K562 (cell line): ENCODE measurements around the gene ZNF107. TPM values are rescaled to one million over a fixed set of nuclear protein-coding genes. Genes with fewer than 3 reads are reported as not detected.
A peak's percentile ranks its signal among the peaks of the same experiment; 100 is the strongest.

Source experiments
- ATAC-seq: fragments of 200-7000 bp; cut with Tn5 transposase; 3 replicates; pipeline ENCODE4 v1.9.1; 2020; ENCODE audit warnings: moderate library complexity
- BruUV-seq: library from RNA; stranded (reverse); fragments of 400-500 nt; replicated peaks from 2 replicates; lab custom pipeline; 2021; lab: Mats Ljungman, UMichigan
- CTCF ChIA-PET: fragments of 300-600 bp; formaldehyde crosslinking; extraction: SDS; loops from one replicate; lab custom pipeline; 2021; ENCODE audit warnings: low intra/inter-chr PET ratio; lab: Yijun Ruan, JAX
- POLR2A ChIA-PET: fragments of 300-600, 350-650 bp; sonication (Branson Sonifier 250); formaldehyde crosslinking; extraction: SDS; loops from one replicate; lab custom pipeline; 2021; ENCODE audit warnings: antibody characterized with exemption, inconsistent platforms; lab: Yijun Ruan, JAX
- DNase-seq, 4 experiments: peaks; one replicate each; pipeline versions ENCODE4 v3.0.0 to v3.0.0-alpha.2; 2011 to 2018; ENCODE audit warnings: low spot score in 3 of 4, mixed read lengths in 3 of 4; ENCODE audit errors: extremely low read depth in 1 of 4
- FAIRE-seq: peaks from 2 replicates; lab custom pipeline; 2011; peaks lifted over from hg19 to GRCh38; lab: Jason Lieb, UNC
- H2AFZ ChIP-seq: 2 replicates; pipeline ENCODE4 v1.6.0; 2011; ENCODE audit warnings: low read depth, low read length, control low read depth, inconsistent platforms
- H3K27ac ChIP-seq: fragments of 200-600 bp; 3 replicates; pipeline ENCODE4 v1.8.0; 2011; ENCODE audit warnings: low read depth, mild to moderate bottlenecking, control low read depth, inconsistent platforms, low read length, moderate library complexity, mixed read lengths; ENCODE audit errors: extremely low read depth
- H3K27me3 ChIP-seq, 2 experiments: fragments of 300-600 bp in 1 of 2; 2 replicates in 1 of 2; 3 replicates in 1 of 2; pipeline versions ENCODE4 v1.6.0 to v1.8.0; 2011; ENCODE audit warnings: inconsistent platforms in 2 of 2, low read length in 2 of 2, mild to moderate bottlenecking in 1 of 2, mixed read lengths in 1 of 2, moderate library complexity in 1 of 2; ENCODE audit not compliant: control insufficient read depth in 2 of 2, insufficient read depth in 2 of 2
- H3K36me3 ChIP-seq: fragments of 300-600 bp; 3 replicates; pipeline ENCODE4 v1.8.0; 2011; ENCODE audit warnings: mild to moderate bottlenecking, low read length, inconsistent platforms; ENCODE audit not compliant: control insufficient read depth, insufficient read depth
- H3K4me1 ChIP-seq, 2 experiments: fragments of 200-600 bp in 1 of 2; replicated peaks in 1 of 2; 2 replicates in 1 of 2; 3 replicates in 1 of 2; pipeline versions ENCODE4 v1.5.1 to v1.8.0; 2011; ENCODE audit warnings: inconsistent platforms in 2 of 2, low read length in 2 of 2, mild to moderate bottlenecking in 1 of 2, mixed read lengths in 1 of 2, moderate library complexity in 1 of 2; ENCODE audit not compliant: control insufficient read depth in 2 of 2, insufficient read depth in 2 of 2
- H3K4me2 ChIP-seq: 2 replicates; pipeline ENCODE4 v1.6.1; 2011; ENCODE audit warnings: low read length, control low read depth, inconsistent platforms, mixed read lengths; ENCODE audit not compliant: insufficient read depth
- H3K4me3 ChIP-seq: fragments of 200-600 bp; sonication (generic), shearing (Covaris generic); 2 replicates; pipeline ENCODE4 v1.5.1; 2016; ENCODE audit warnings: control low read depth, inconsistent platforms
- H3K79me2 ChIP-seq: fragments of 200-600 bp; 3 replicates; pipeline ENCODE4 v1.8.0; 2011; ENCODE audit warnings: low read length, inconsistent platforms; ENCODE audit not compliant: control insufficient read depth, insufficient read depth
- H3K9ac ChIP-seq, 2 experiments: 2 replicates each; pipeline versions ENCODE4 v1.6.0 to v1.6.1; 2011; ENCODE audit warnings: low read depth in 2 of 2, low read length in 2 of 2, control low read depth in 1 of 2, inconsistent platforms in 1 of 2, mild to moderate bottlenecking in 1 of 2, mixed read lengths in 1 of 2; ENCODE audit not compliant: insufficient read depth in 1 of 2
- H3K9me1 ChIP-seq: one replicate; pipeline ENCODE4 v1.6.0; 2011; ENCODE audit warnings: inconsistent platforms, mild to moderate bottlenecking, low read length, moderate library complexity; ENCODE audit not compliant: control insufficient read depth, insufficient read depth
- H3K9me3 ChIP-seq: replicated peaks from 2 replicates; pipeline ENCODE4 v1.5.1; 2011; ENCODE audit warnings: low read depth, low read length, inconsistent platforms; ENCODE audit not compliant: control insufficient read depth, insufficient read depth
- H4K20me1 ChIP-seq: replicated peaks from 2 replicates; pipeline ENCODE4 v1.6.1; 2011; ENCODE audit warnings: low read length, inconsistent platforms, mixed read lengths; ENCODE audit not compliant: control insufficient read depth, insufficient read depth
- ARHGAP35 ChIP-seq: fragments of 450-650 bp; IDR thresholded peaks from 2 replicates; pipeline ENCODE4 v1.6.1; 2018; ENCODE audit not compliant: partially characterized antibody
- ARID1B ChIP-seq: fragments of 450-650 bp; IDR thresholded peaks from 2 replicates; pipeline ENCODE4 v1.6.1; 2016; ENCODE audit warnings: antibody characterized with exemption, mild to moderate bottlenecking, inconsistent platforms
- ATF2 ChIP-seq: sonication (generic); formaldehyde crosslinking; IDR thresholded peaks from 2 replicates; pipeline ENCODE4 v1.8.1; 2022; ENCODE audit warnings: missing genetic modification reagents
- C11orf30 ChIP-seq: fragments of 450-650 bp; IDR thresholded peaks from 2 replicates; pipeline ENCODE4 v1.6.1; 2016; ENCODE audit warnings: low read depth, mild to moderate bottlenecking
- CBFA2T3 ChIP-seq: fragments of 450-650 bp; IDR thresholded peaks from 2 replicates; pipeline ENCODE4 v1.6.1; 2017
- CEBPB ChIP-seq: fragments of 450-650 bp; IDR thresholded peaks from 2 replicates; pipeline ENCODE4 v1.6.1; 2016; ENCODE audit warnings: missing genetic modification characterization, missing compliant biosample characterization
- E2F3 ChIP-seq: fragments of 250-450 bp; sonication (Bioruptor Pico); IDR thresholded peaks from 2 replicates; pipeline ENCODE4 v1.4.0; 2020; ENCODE audit warnings: mild to moderate bottlenecking
- ERF ChIP-seq: fragments of 450-650 bp; formaldehyde crosslinking; IDR thresholded peaks from 2 replicates; pipeline ENCODE4 v1.4.0; 2020; ENCODE audit warnings: mild to moderate bottlenecking, mixed read lengths
- EZH2 ChIP-seq: IDR thresholded peaks from 2 replicates; pipeline ENCODE4 v1.6.1; 2012; ENCODE audit warnings: low read depth, mild to moderate bottlenecking, inconsistent platforms, low read length, borderline replicate concordance
- HIVEP1 ChIP-seq: fragments of 250-450 bp; sonication (Bioruptor Pico); IDR thresholded peaks from 2 replicates; pipeline ENCODE4 v1.4.0; 2020; ENCODE audit warnings: mild to moderate bottlenecking
- HNRNPLL ChIP-seq: fragments of 200-400 bp; formaldehyde crosslinking; IDR thresholded peaks from 2 replicates; pipeline ENCODE4 v1.6.1; 2017; ENCODE audit warnings: low read length, low read depth, mild to moderate bottlenecking; ENCODE audit not compliant: poor library complexity, severe bottlenecking
- L3MBTL2 ChIP-seq: fragments of 450-650 bp; IDR thresholded peaks from 2 replicates; pipeline ENCODE4 v1.6.1; 2016; ENCODE audit warnings: mild to moderate bottlenecking, moderate library complexity
- MEIS2 ChIP-seq: fragments of 450-650 bp; IDR thresholded peaks from 2 replicates; pipeline ENCODE4 v1.6.1; 2014; ENCODE audit warnings: mild to moderate bottlenecking; ENCODE audit not compliant: partially characterized antibody
- MTA1 ChIP-seq: fragments of 450-650 bp; IDR thresholded peaks from 2 replicates; pipeline ENCODE4 v1.6.1; 2017; ENCODE audit warnings: borderline replicate concordance
- POLR2AphosphoS5 ChIP-seq: IDR thresholded peaks from 2 replicates; pipeline ENCODE4 v1.6.1; 2011; ENCODE audit warnings: mild to moderate bottlenecking, low read depth, low read length, moderate library complexity; ENCODE audit not compliant: control insufficient read depth, insufficient read depth
- POLR2G ChIP-seq: fragments of 200-400 bp; formaldehyde crosslinking; IDR thresholded peaks from 2 replicates; pipeline ENCODE4 v1.6.1; 2017; ENCODE audit warnings: low read depth, mild to moderate bottlenecking, antibody characterized with exemption, low read length, moderate library complexity
- PRDM10 ChIP-seq: fragments of 450-650 bp; IDR thresholded peaks from 2 replicates; pipeline ENCODE4 v1.6.1; 2018; ENCODE audit not compliant: partially characterized antibody
- SAP30 ChIP-seq: fragments of 200-600 bp; sonication (generic); IDR thresholded peaks from 2 replicates; pipeline ENCODE4 v1.6.1; 2012; ENCODE audit warnings: borderline replicate concordance, low read depth, mild to moderate bottlenecking, moderate library complexity, low read length, control low read depth, inconsistent platforms; ENCODE audit not compliant: insufficient read depth, poor library complexity, severe bottlenecking
- SIX5 ChIP-seq, 2 experiments: IDR thresholded peaks; 2 replicates each; pipeline ENCODE4 v1.6.1; 2011; ENCODE audit warnings: low read length in 2 of 2, borderline replicate concordance in 1 of 2, low read depth in 1 of 2, mild to moderate bottlenecking in 1 of 2, moderate library complexity in 1 of 2; ENCODE audit not compliant: insufficient read depth in 1 of 2
- ZC3H8 ChIP-seq: fragments of 450-650 bp; IDR thresholded peaks from 2 replicates; pipeline ENCODE4 v1.6.1; 2017
- ZNF347 ChIP-seq: fragments of 450-650 bp; formaldehyde crosslinking; IDR thresholded peaks from 2 replicates; pipeline ENCODE4 v1.4.0; 2020; ENCODE audit warnings: low read depth, mild to moderate bottlenecking, moderate library complexity
- WGBS: fragments of 100-300 bp; shearing (Covaris generic); methylation state at CpG from one replicate; pipeline ENCODE4 v1.1.6; 2016; ENCODE audit warnings: low coverage, mixed read lengths; ENCODE audit not compliant: insufficient coverage; ENCODE audit errors: missing lambda C conversion rate; 5-methylcytosine and 5-hydroxymethylcytosine counted together
- in situ Hi-C: fragments of 300-500 bp; cut with MboI; formaldehyde crosslinking; loops from 4 replicates; pipeline ENCODE4 v1.15.0; 2018; ENCODE audit warnings: inconsistent platforms, mixed read lengths
- intact Hi-C: fragments of 100-400 bp; cut with micrococcal nuclease; formaldehyde crosslinking; loops from 2 replicates; pipeline ENCODE4 v1.14.2; 2022
- polyA plus RNA-seq, 8 experiments: library from polyadenylated mRNA; depleted of rRNA in 4 of 8; stranded (reverse) in 5 of 8; unstranded in 3 of 8; fragments of >200 nt; fragmentation: Nextera tagmentation in 2 of 8; fragmentation: Illumina TruSeq in 1 of 8; extraction: Ambion mirVana in 2 of 8; extraction: Trizol in 1 of 8; gene quantifications; 2 replicates each; pipeline versions ENCODE4 v1.2.1 to v1.2.3, GENCODE V29; 2011 to 2014; ENCODE audit warnings: inconsistent platforms in 1 of 8, missing spikeins in 1 of 8
- total RNA-seq, 7 experiments: library from RNA; depleted of rRNA in 6 of 7; stranded (reverse); fragments of >200 nt in 6 of 7; fragmentation: Illumina TruSeq in 2 of 7; extraction: Trizol in 2 of 7; gene quantifications; 2 replicates each; pipeline versions ENCODE4 v1.2.1 to v1.2.3, GENCODE V29; 2011 to 2021; ENCODE audit warnings: low replicate concordance in 1 of 7

ZNF107 gene
- total and polyA plus RNA-seq, 9 of the 15 experiments (the other 6 are each of a cell fraction or from before 2014, with no cell fraction given), result 2.4 to 14.2 (median 7.9) TPM

GRCh38 chr7:64744680-64745079 lies 78.7 kb downstream of the ZNF107 start:
- 38% methylated on average over 4 of the region's 4 CpGs for WGBS
- intact Hi-C loops (no loop called here), in situ Hi-C loops (no loop called here)
- Histone ChIP-seq H3K27me3 (no peaks in the 10 kb centered on the region), H4K20me1 (no peaks in the 10 kb centered on the region), H3K36me3 (no peaks in the 10 kb centered on the region), H3K9me3 (no peaks in the 10 kb centered on the region), H3K4me3 (no peak overlapping the region), H2AFZ (no peak overlapping the region), H3K27ac (no peak overlapping the region), H3K4me2 (no peak overlapping the region), H3K4me1 (no peaks in the 10 kb centered on the region), H3K9ac (no peak overlapping the region), H3K9me1 (no peaks in the 10 kb centered on the region), H3K79me2 (no peaks in the 10 kb centered on the region)
- POLR2A ChIA-PET, result interaction anchor here (0.7 kb wide), 1 partner anchor 147 kb away, joined by 5 read pairs; no protein-coding TSS in a partner anchor
- no peak for DNase-seq
- peak; percentile 38; the same call in 2 of the 3 replicates for ATAC-seq
- FAIRE-seq, result no peak
- no TSS peak for BruUV-seq
- CTCF ChIA-PET, result no interaction called here
- TF ChIP-seq E2F3 (no peak), POLR2G (no peak), HIVEP1 (CRISPR knock-in tag) (no peak), POLR2AphosphoS5 (no peak), EZH2 (no peak), ARHGAP35 (no peak), MTA1 (no peak), HNRNPLL (no peak), SAP30 (no peak), C11orf30 (no peak), MEIS2 (peak; percentile 88), PRDM10 (no peak), L3MBTL2 (no peak), ARID1B (peak; percentile 69), SIX5 (IDR thresholded peaks at IDR 0.05; ENCODE audit: borderline replicate concordance in 1 of 2, insufficient read depth in 1 of 2, low read depth in 1 of 2, low read length in 2 of 2) (no peak), ATF2 (CRISPR knock-in tag) (no peak), ZC3H8 (no peak), CBFA2T3 (no peak), ZNF347 (CRISPR knock-in tag) (no peak), CEBPB (tag) (peak; percentile 49), ERF (CRISPR knock-in tag) (no peak)
